GM23248 (cell line): Measurements from ENCODE around the gene RAPGEF4.

Experiments used
- EZH2 ChIP-seq: fragments of 200-600 bp; sonication (generic); IDR thresholded peaks from 2 replicates; pipeline ENCODE4 v1.6.1; 2018; ENCODE audit warnings: antibody characterized with exemption, mild to moderate bottlenecking; ENCODE audit not compliant: insufficient read depth, poor library complexity, severe bottlenecking
- EZH2phosphoT487 ChIP-seq: fragments of 200-600 bp; sonication (generic); IDR thresholded peaks from 2 replicates; pipeline ENCODE4 v1.6.1; 2018; ENCODE audit warnings: antibody characterized with exemption, moderate library complexity, mild to moderate bottlenecking, low read depth; ENCODE audit not compliant: insufficient read depth

GRCh38 chr2:173075056-173075780 lies 339.6 kb downstream of the RAPGEF4 start:
- TF ChIP-seq EZH2, result no peak
- no peak for TF ChIP-seq EZH2phosphoT487
